OCI-LY1 (cell line): Measurements from ENCODE around the gene PGAP1.

ENCODE experiments used
- H2AFZ ChIP-seq: fragments of 200-600 bp; sonication (generic), shearing (Covaris generic); 2 replicates; pipeline ENCODE4 v1.6.0; 2014; ENCODE audit warnings: antibody characterized with exemption, mild to moderate bottlenecking, low read length
- H3F3A ChIP-seq: fragments of 200-600 bp; sonication (generic), shearing (Covaris generic); 2 replicates; pipeline ENCODE4 v1.6.0; 2014; ENCODE audit warnings: mild to moderate bottlenecking, antibody characterized with exemption, low read length, moderate library complexity; ENCODE audit not compliant: insufficient read depth
- H3K27ac ChIP-seq: fragments of 200-600 bp; sonication (generic); 2 replicates; pipeline ENCODE4 v1.5.1; 2014; ENCODE audit warnings: low read length, mixed run types, mild to moderate bottlenecking, low read depth; ENCODE audit not compliant: poor library complexity, severe bottlenecking
- H3K27me3 ChIP-seq: fragments of 200-600 bp; sonication (generic); 2 replicates; pipeline ENCODE4 v1.6.0; 2014; ENCODE audit warnings: antibody characterized with exemption, mild to moderate bottlenecking, low read length, moderate library complexity; ENCODE audit not compliant: insufficient read depth
- H3K36me3 ChIP-seq: fragments of 200-600 bp; sonication (generic); 2 replicates; pipeline ENCODE4 v1.6.1; 2014; ENCODE audit warnings: mild to moderate bottlenecking, antibody characterized with exemption, low read length, moderate library complexity, mixed read lengths; ENCODE audit not compliant: insufficient read depth
- H3K4me1 ChIP-seq: fragments of 200-600 bp; sonication (generic); 2 replicates; pipeline ENCODE4 v1.5.1; 2014; ENCODE audit warnings: mild to moderate bottlenecking, low read length, moderate library complexity; ENCODE audit not compliant: insufficient read depth, severe bottlenecking
- H3K4me2 ChIP-seq: fragments of 200-600 bp; sonication (generic), shearing (Covaris generic); 2 replicates; pipeline ENCODE4 v1.6.1; 2014; ENCODE audit warnings: low read length
- H3K4me3 ChIP-seq: fragments of 200-600 bp; sonication (generic); 2 replicates; pipeline ENCODE4 v1.5.1; 2014; ENCODE audit warnings: low read length, low read depth, mild to moderate bottlenecking, mixed read lengths; ENCODE audit not compliant: poor library complexity, severe bottlenecking
- H3K79me2 ChIP-seq: fragments of 200-600 bp; shearing (Covaris generic); 2 replicates; pipeline ENCODE4 v1.6.1; 2016; ENCODE audit warnings: mixed run types, low read length, mixed read lengths; ENCODE audit not compliant: insufficient read depth
- H3K9ac ChIP-seq: fragments of 200-600 bp; sonication (generic), shearing (Covaris generic); 2 replicates; pipeline ENCODE4 v1.6.1; 2014; ENCODE audit warnings: mild to moderate bottlenecking, low read length, mixed read lengths
- H3K9me2 ChIP-seq: fragments of 200-600 bp; sonication (generic), shearing (Covaris generic); 2 replicates; pipeline ENCODE4 v1.6.1; 2014; ENCODE audit warnings: low read depth, mild to moderate bottlenecking, low read length, mixed read lengths
- H3K9me3 ChIP-seq: fragments of 200-600 bp; shearing (Covaris generic); 2 replicates; pipeline ENCODE4 v1.6.1; 2014; ENCODE audit warnings: low read length, mixed read lengths
- H4K20me1 ChIP-seq: fragments of 200-600 bp; sonication (generic), shearing (Covaris generic); 2 replicates; pipeline ENCODE4 v1.6.0; 2016; ENCODE audit warnings: mild to moderate bottlenecking, low read length; ENCODE audit not compliant: insufficient read depth
- EZH2 ChIP-seq: fragments of 200-600 bp; sonication (generic), shearing (Covaris generic); IDR thresholded peaks from 2 replicates; pipeline ENCODE4 v1.8.0; 2017; ENCODE audit warnings: borderline replicate concordance, mixed run types, mild to moderate bottlenecking, antibody characterized with exemption, low read length, moderate library complexity, mixed read lengths
- TF ChIP-seq, protein P1 (sequence below): fragments of 200-600 bp; sonication (generic), shearing (Covaris generic); IDR thresholded peaks from 2 replicates; pipeline ENCODE4 v1.5.1; 2017; ENCODE audit warnings: mild to moderate bottlenecking, antibody characterized with exemption, low read length, moderate library complexity, mixed read lengths

The PGAP1 gene

DNA sequence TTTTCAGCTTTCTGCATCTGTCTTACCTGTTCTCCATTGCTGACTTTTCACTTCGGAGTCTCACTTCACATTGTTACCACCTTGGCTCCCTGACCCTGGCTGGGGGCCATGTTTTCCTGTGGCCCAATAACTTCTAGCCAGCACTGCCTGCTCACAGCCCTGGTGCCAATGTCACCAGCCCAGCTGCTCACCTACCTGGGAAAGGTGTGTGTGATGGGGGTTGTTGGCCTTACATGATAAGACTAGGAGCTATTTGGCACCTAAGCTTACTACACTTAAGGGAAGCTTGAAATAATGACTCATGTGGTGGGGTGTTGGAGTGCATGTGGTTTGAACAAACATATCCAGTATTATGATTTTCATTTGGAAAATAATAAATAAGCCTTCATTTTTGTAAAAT lies 37.5 kb upstream of the PGAP1 start:
- Histone ChIP-seq H3K79me2 (no peaks in the 10 kb centered on the region), H3K36me3 (no peaks in the 10 kb centered on the region), H3K27me3 (no peaks in the 10 kb centered on the region), H3F3A (no peaks in the 10 kb centered on the region), H3K4me1 (no peaks in the 10 kb centered on the region), H2AFZ (no peak overlapping the region), H3K4me2 (no peak overlapping the region), H3K9ac (no peak overlapping the region), H3K27ac (no peak overlapping the region), H3K4me3 (no peak overlapping the region), H4K20me1 (no peaks in the 10 kb centered on the region), H3K9me3 (no peaks in the 10 kb centered on the region), H3K9me2 (no peaks in the 10 kb centered on the region)
- TF ChIP-seq, protein P1, sequence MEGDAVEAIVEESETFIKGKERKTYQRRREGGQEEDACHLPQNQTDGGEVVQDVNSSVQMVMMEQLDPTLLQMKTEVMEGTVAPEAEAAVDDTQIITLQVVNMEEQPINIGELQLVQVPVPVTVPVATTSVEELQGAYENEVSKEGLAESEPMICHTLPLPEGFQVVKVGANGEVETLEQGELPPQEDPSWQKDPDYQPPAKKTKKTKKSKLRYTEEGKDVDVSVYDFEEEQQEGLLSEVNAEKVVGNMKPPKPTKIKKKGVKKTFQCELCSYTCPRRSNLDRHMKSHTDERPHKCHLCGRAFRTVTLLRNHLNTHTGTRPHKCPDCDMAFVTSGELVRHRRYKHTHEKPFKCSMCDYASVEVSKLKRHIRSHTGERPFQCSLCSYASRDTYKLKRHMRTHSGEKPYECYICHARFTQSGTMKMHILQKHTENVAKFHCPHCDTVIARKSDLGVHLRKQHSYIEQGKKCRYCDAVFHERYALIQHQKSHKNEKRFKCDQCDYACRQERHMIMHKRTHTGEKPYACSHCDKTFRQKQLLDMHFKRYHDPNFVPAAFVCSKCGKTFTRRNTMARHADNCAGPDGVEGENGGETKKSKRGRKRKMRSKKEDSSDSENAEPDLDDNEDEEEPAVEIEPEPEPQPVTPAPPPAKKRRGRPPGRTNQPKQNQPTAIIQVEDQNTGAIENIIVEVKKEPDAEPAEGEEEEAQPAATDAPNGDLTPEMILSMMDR: no peak
- TF ChIP-seq EZH2: no peak

DNA sequence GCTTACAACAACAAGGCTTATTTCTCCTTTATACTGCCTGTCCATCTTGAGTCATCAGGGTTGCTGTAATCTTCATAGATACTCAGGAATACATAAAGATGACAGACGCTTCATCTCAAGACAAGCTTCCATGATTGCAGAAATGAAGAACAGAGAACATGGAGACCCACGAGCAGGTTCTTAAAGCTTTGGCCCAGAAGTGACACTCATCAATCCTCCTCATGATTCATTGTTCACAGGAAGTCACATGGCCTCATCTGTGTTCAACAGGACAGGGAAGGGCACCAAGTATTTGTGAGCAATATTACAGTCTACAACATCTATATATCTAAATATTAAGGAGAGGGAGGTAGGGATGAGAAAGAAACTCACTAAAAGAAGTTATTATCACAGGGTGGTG lies 36.5 kb upstream of the PGAP1 start:
- TF ChIP-seq EZH2: no peak
- TF ChIP-seq, protein P1: no peak
- Histone ChIP-seq H3K27ac (no peak overlapping the region), H3K4me3 (no peak overlapping the region), H3K9me3 (no peaks in the 10 kb centered on the region), H3F3A (no peaks in the 10 kb centered on the region), H4K20me1 (no peaks in the 10 kb centered on the region), H3K9me2 (no peaks in the 10 kb centered on the region), H3K36me3 (no peaks in the 10 kb centered on the region), H3K4me1 (no peaks in the 10 kb centered on the region), H3K9ac (no peak overlapping the region), H2AFZ (no peak overlapping the region), H3K27me3 (no peaks in the 10 kb centered on the region), H3K79me2 (no peaks in the 10 kb centered on the region), H3K4me2 (no peak overlapping the region)

DNA sequence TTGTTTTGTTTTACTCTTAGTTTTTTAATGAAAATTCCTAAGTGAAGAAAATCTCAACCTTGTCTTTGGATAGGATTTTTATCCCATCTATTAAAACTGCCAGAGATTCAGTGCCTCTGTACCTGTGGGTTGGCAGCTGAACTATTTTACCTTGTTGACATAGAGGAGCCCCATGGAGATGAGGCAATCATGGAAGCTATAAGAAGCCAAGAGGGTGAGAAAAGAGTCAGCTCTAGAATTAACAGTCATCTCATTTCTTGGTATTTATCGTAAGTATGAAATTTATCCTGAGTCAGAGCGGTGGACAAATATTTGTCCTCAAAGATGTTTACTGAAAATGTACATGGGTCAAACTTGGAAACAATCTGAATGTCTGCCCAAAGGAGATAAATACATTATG lies 35.8 kb upstream of the PGAP1 start:
- H3K4me3 ChIP-seq: no peak overlapping the region
- no peak for TF ChIP-seq EZH2
- TF ChIP-seq, protein P1: no peak
- H3K27ac ChIP-seq: no peak overlapping the region

More for the DNA sequence above, 35.8 kb upstream of the PGAP1 start:
- Histone ChIP-seq H3K9ac (no peak overlapping the region), H4K20me1 (no peaks in the 10 kb centered on the region), H3F3A (no peaks in the 10 kb centered on the region), H3K9me3 (no peaks in the 10 kb centered on the region), H3K27me3 (no peaks in the 10 kb centered on the region), H3K9me2 (no peaks in the 10 kb centered on the region), H3K4me1 (no peaks in the 10 kb centered on the region), H3K36me3 (no peaks in the 10 kb centered on the region), H2AFZ (no peak overlapping the region), H3K4me2 (no peak overlapping the region), H3K79me2 (no peaks in the 10 kb centered on the region)
